Adipose tissue (tissue), 3 donors: Measurements from ENCODE around the gene SHOX. TPM values are rescaled to one million over a fixed set of nuclear protein-coding genes. Genes with fewer than 3 reads are reported as not detected.

Experiments
- H3K27ac ChIP-seq: one replicate; pipeline ENCODE4 v1.5.1; 2013; ENCODE audit warnings: low read depth, low read length
- WGBS, 3 donors: extraction: QIAGEN DNeasy Blood & Tissue Kit; methylation state at CpG; one replicate each; pipeline ENCODE4 v1.1.7; 2013; 5-methylcytosine and 5-hydroxymethylcytosine counted together
- polyA plus RNA-seq, 3 donors: library from polyadenylated mRNA; stranded (reverse); fragments of 200-250 nt; gene quantifications; one replicate each; pipeline ENCODE4 v1.2.3, GENCODE V29; 2013
- donor health status: healthy with polysubstance abuse.
- donor health status: Bipolar disorder and iron deficiency.
- donor health status: healthy.

SHOX gene
- polyA plus RNA-seq, 3 donors, result 0.11 TPM; not detected in 2

DNA sequence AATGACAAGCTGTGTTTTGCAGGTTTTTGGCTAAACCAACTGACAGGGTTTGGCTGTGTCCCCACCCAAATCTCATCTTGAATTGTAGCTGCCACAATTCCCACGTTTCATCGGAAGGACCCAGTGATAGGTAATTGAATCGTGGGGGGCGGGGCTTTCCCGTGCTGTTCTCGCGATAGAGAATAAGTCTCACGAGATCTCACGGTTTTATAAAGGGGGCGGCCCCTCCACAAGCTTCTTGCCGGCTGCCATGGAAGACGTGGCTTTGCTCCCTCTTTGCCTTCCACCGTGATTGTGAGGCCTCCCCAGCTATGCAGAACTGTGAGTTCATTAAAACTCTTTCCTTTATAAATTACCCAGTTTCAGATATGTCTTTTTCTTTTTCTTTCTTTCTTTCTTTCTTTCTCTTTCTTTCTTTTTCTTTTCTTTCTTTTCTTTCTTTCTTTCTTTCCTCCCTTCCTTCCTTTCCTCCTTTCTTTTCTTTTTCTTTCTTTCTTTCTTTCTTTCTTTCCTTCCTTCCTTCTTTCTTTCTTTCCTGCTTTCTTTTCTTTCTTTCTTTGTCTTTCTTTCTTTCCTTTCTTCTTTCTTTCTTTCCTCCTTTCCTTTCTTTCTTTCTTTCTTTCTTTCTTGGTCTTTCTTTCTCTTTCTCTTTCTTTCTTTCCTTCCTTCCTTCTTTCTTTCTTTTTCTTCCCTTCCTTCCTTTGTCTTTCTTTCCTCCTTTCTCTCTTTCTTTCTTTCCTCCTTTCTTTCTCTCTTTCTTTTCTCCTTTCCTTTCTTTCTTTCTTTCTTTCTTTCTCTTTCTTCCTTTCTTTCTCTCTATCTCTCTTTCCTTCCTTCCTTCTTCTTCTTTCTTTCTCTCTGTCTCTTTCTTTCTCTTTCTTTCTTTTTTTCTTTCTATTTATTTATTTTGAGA lies 54.8 kb downstream of the SHOX start:
- 77 to 88% (median 87%) methylated on average over 13 of the region's 13 CpGs for WGBS, 3 donors

GRCh38 chrX:689983-690382 lies 59.4 kb downstream of the SHOX start:
- WGBS, 3 donors, result 86 to 91% (median 90%) methylated on average over 7 of the region's 7 CpGs

More for the DNA sequence above, 54.8 kb downstream of the SHOX start:
- H3K27ac ChIP-seq, result no peak overlapping the region

GRCh38 chrX:694800-695199 lies 64.2 kb downstream of the SHOX start:
- WGBS, 3 donors, result 70 to 76% (median 76%) methylated on average over 19 of the region's 19 CpGs
- no peak overlapping the region for H3K27ac ChIP-seq

More at GRCh38 chrX:689983-690382, 59.4 kb downstream of the SHOX start:
- H3K27ac ChIP-seq, result no peak overlapping the region

DNA sequence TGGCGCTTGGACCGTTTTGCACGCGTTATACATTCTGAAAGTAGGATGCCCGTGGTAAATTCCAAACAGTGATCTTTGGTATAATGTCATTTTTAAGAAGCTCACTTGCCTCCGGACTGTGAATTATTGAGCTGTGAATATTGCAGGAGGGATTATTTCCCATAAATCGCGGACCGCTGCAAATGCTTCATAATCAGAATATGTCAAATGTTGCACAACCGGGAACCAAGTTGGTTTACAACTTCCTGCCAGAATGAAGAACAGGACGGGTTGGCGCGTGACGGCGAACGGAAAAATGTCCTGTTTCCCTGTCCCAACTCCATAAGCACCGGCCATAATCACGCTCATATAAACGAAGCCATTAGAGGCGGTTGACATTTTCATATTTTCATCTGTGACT lies 67.6 kb downstream of the SHOX start:
- H3K27ac ChIP-seq, result no peak overlapping the region
- WGBS, 3 donors, result 43 to 73% (median 51%) methylated on average over 20 of the region's 20 CpGs

GRCh38 chrX:700936-701335 lies 70.3 kb downstream of the SHOX start:
- 32 to 59% (median 54%) methylated on average over 6 of the region's 6 CpGs for WGBS, 3 donors
- H3K27ac ChIP-seq, result no peak overlapping the region

GRCh38 chrX:701673-702072 lies 71.1 kb downstream of the SHOX start:
- H3K27ac ChIP-seq, result no peak overlapping the region
- 79 to 90% (median 84%) methylated on average over 5 of the region's 5 CpGs for WGBS, 3 donors

DNA sequence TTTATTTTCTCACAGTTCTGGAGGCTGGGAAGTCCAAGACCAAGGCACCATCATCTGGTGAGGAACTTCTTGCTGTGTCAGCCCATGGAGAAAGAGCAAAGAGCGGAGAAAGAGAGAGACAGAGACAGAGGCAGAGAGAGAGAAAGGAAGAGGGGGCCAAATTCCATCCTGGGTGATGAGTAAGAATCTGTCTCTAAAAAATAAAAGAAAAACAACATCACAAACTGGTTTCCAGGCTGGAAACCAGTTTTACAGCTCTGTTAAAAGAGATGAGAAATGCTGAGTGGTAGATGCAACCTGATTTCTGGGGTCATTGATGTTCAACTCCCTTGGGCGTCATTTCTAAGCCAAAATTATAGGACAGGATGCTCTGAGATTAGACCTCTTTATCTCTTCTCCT lies 72.9 kb downstream of the SHOX start:
- no peak overlapping the region for H3K27ac ChIP-seq
- 61 to 86% (median 86%) methylated on average over 2 of the region's 2 CpGs for WGBS, 3 donors

DNA sequence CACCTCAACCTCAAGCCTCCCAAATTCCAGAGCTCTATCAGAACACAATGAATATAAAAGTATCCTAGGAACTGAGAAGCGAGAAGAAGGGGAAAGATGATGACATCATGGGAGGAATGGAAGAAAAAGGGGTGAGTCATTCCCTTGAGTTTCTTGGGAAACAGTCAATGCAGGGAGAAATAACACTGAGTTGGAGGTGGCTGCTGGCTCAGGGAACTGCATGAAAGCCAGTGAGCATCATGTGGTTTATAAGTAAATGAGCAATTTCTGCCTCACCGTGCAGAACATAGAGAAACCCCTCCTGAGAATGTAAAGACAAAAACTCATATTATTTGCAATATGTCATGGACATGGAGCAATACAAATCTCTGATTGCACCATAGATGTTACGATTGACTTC lies 73.3 kb downstream of the SHOX start:
- no peak overlapping the region for H3K27ac ChIP-seq

More for the DNA sequence above, 73.3 kb downstream of the SHOX start:
- WGBS, 3 donors, result 61 to 73% (median 63%) methylated on average over 3 of the region's 3 CpGs

Other genes starting within 250 kb of the SHOX start
- gene PPP2R3B, start 243.9 kb upstream of the SHOX start, polyA plus RNA-seq, result 10 to 100 TPM in 1 of 3 donors, 1 to 10 TPM in 2; 6.6 to 13.2 (median 7.1) TPM